HCT116 (cell line): Measurements from ENCODE around the gene FAM181A. TPM values are rescaled to one million over a fixed set of nuclear protein-coding genes. Genes with fewer than 3 reads are reported as not detected.

Experiments
- ATAC-seq: fragments of 200-7000 bp; cut with Tn5 transposase; 2 replicates; pipeline ENCODE4 v1.9.1; 2020; ENCODE audit warnings: mild to moderate bottlenecking, moderate library complexity
- BruUV-seq: library from RNA; stranded (reverse); fragments of 400-500 nt; replicated peaks from 2 replicates; lab custom pipeline; 2021; lab: Mats Ljungman, UMichigan
- CTCF ChIA-PET: fragments of 300-600 bp; sonication (Branson Sonifier 250); formaldehyde crosslinking; loops from one replicate; lab custom pipeline; 2021; ENCODE audit warnings: antibody characterized with exemption; lab: Charles Lee
- POLR2A ChIA-PET: fragments of 300-600, 350-600 bp; sonication (Branson Sonifier 250); formaldehyde crosslinking; loops from one replicate; lab custom pipeline; 2021; ENCODE audit warnings: antibody characterized with exemption; lab: Charles Lee
- RAD21 ChIA-PET, 2 experiments: fragments of 300-600 bp; sonication (Branson Sonifier 250); formaldehyde crosslinking; loops; one replicate each; lab custom pipeline; 2023; ENCODE audit warnings: low total read pairs in 2 of 2; ENCODE audit not compliant: uncharacterized antibody in 2 of 2, unreplicated experiment in 2 of 2, low non-redundant PET in 1 of 2; lab: Charles Lee
- DNase-seq: peaks from one replicate; pipeline ENCODE4 v3.0.0-alpha.2; 2010; ENCODE audit warnings: low read depth, low spot score
- H2AFZ ChIP-seq: fragments of 200-600 bp; shearing (Covaris generic), sonication (generic); 2 replicates; pipeline ENCODE4 v1.6.1; 2017; ENCODE audit warnings: low read depth, mixed run types, mixed read lengths, antibody characterized with exemption, low read length; ENCODE audit not compliant: poor library complexity, severe bottlenecking
- H3K27ac ChIP-seq: 2 replicates; pipeline ENCODE4 v1.5.1; 2012; ENCODE audit warnings: low read depth, low read length
- H3K27me3 ChIP-seq: fragments of 200-600 bp; sonication (generic); 2 replicates; pipeline ENCODE4 v1.6.1; 2016; ENCODE audit warnings: mixed run types, low read length, mixed read lengths; ENCODE audit not compliant: insufficient read depth
- H3K36me3 ChIP-seq, 2 experiments: fragments of 200-500 bp in 1 of 2; fragments of 200-600 bp in 1 of 2; sonication (Bioruptor generic) in 1 of 2; sonication (generic) in 1 of 2; 2 replicates each; pipeline versions ENCODE4 v1.5.1 to v1.6.1; 2014 to 2016; ENCODE audit warnings: low read length in 2 of 2, inconsistent platforms in 1 of 2, mixed read lengths in 1 of 2, mixed run types in 1 of 2; ENCODE audit not compliant: insufficient read depth in 2 of 2, control insufficient read depth in 1 of 2
- H3K4me1 ChIP-seq, 2 experiments: fragments of 200-600 bp in 1 of 2; sonication (generic) in 1 of 2; 2 replicates each; pipeline versions ENCODE4 v1.5.1 to v1.6.1; 2012 to 2017; ENCODE audit warnings: low read length in 2 of 2, inconsistent platforms in 1 of 2, mild to moderate bottlenecking in 1 of 2, mixed read lengths in 1 of 2, mixed run types in 1 of 2, moderate library complexity in 1 of 2; ENCODE audit not compliant: insufficient read depth in 2 of 2, control insufficient read depth in 1 of 2
- H3K4me2 ChIP-seq: fragments of 200-600 bp; sonication (generic); 2 replicates; pipeline ENCODE4 v1.6.1; 2017; ENCODE audit warnings: mixed run types, low read length, mixed read lengths
- H3K4me3 ChIP-seq, 2 experiments: fragments of 200-600 bp in 1 of 2; sonication (generic) in 1 of 2; replicated peaks in 1 of 2; 2 replicates each; pipeline ENCODE4 v1.5.1; 2011 to 2016; ENCODE audit warnings: low read length in 2 of 2, control low read depth in 1 of 2, low read depth in 1 of 2, mild to moderate bottlenecking in 1 of 2, mixed read lengths in 1 of 2, mixed run types in 1 of 2
- H3K79me2 ChIP-seq: fragments of 200-600 bp; sonication (generic); 2 replicates; pipeline ENCODE4 v1.6.1; 2017; ENCODE audit warnings: mild to moderate bottlenecking, mixed run types, low read length, moderate library complexity, mixed read lengths; ENCODE audit not compliant: insufficient read depth
- H3K9ac ChIP-seq: fragments of 200-600 bp; sonication (generic); 2 replicates; pipeline ENCODE4 v1.6.1; 2016; ENCODE audit warnings: low read length, mixed read lengths
- H3K9me2 ChIP-seq: fragments of 200-600 bp; sonication (generic), shearing (Covaris generic); 2 replicates; pipeline ENCODE4 v1.6.1; 2017; ENCODE audit warnings: mixed run types, mild to moderate bottlenecking, moderate library complexity; ENCODE audit not compliant: insufficient read depth
- H3K9me3 ChIP-seq, 2 experiments: fragments of 200-500 bp in 1 of 2; fragments of 200-600 bp in 1 of 2; sonication (Bioruptor generic) in 1 of 2; sonication (generic) in 1 of 2; 2 replicates each; pipeline ENCODE4 v1.6.1; 2014 to 2017; ENCODE audit warnings: low read length in 2 of 2, mixed read lengths in 2 of 2, inconsistent platforms in 1 of 2, low read depth in 1 of 2, mild to moderate bottlenecking in 1 of 2, mixed run types in 1 of 2, moderate library complexity in 1 of 2; ENCODE audit not compliant: control insufficient read depth in 1 of 2, insufficient read depth in 1 of 2
- H4K20me1 ChIP-seq: fragments of 200-600 bp; sonication (generic), shearing (Covaris generic); 2 replicates; pipeline ENCODE4 v1.6.1; 2017; ENCODE audit warnings: mixed run types, mild to moderate bottlenecking, moderate library complexity; ENCODE audit not compliant: insufficient read depth
- CBX3 ChIP-seq: IDR thresholded peaks from 2 replicates; pipeline ENCODE4 v1.6.1; 2012; ENCODE audit warnings: low read depth
- CEBPB ChIP-seq: IDR thresholded peaks from 2 replicates; pipeline ENCODE4 v1.6.1; 2012; ENCODE audit warnings: low read depth
- ELF1 ChIP-seq: IDR thresholded peaks from 2 replicates; pipeline ENCODE4 v1.6.1; 2012; ENCODE audit warnings: low read depth, borderline replicate concordance
- EZH2phosphoT487 ChIP-seq: fragments of 200-600 bp; IDR thresholded peaks from 2 replicates; pipeline ENCODE4 v1.6.1; 2018; ENCODE audit warnings: antibody characterized with exemption, borderline replicate concordance
- FOSL1 ChIP-seq: IDR thresholded peaks from 2 replicates; pipeline ENCODE4 v1.6.1; 2012; ENCODE audit warnings: low read depth
- JUND ChIP-seq: IDR thresholded peaks from 2 replicates; pipeline ENCODE4 v1.6.1; 2012
- POLR2A ChIP-seq: IDR thresholded peaks from 2 replicates; pipeline ENCODE4 v1.7.0; 2011; ENCODE audit warnings: borderline replicate concordance; ENCODE audit not compliant: insufficient read depth, insufficient read length; ENCODE audit errors: extremely low read depth
- POLR2AphosphoS5 ChIP-seq: IDR thresholded peaks from 2 replicates; pipeline ENCODE4 v1.6.1; 2011; ENCODE audit warnings: mild to moderate bottlenecking, low read depth, low read length, moderate library complexity
- RAD21 ChIP-seq: IDR thresholded peaks from 2 replicates; pipeline ENCODE4 v1.6.1; 2012; ENCODE audit warnings: low read depth, mild to moderate bottlenecking
- SIN3A ChIP-seq: IDR thresholded peaks from 2 replicates; pipeline ENCODE4 v1.6.1; 2012; ENCODE audit warnings: low read depth
- SP1 ChIP-seq: IDR thresholded peaks from 2 replicates; pipeline ENCODE4 v1.6.1; 2012; ENCODE audit warnings: low read depth
- SRF ChIP-seq: IDR thresholded peaks from 2 replicates; pipeline ENCODE4 v1.6.1; 2012; ENCODE audit warnings: low read depth
- TCF7L2 ChIP-seq: IDR thresholded peaks from 2 replicates; pipeline ENCODE4 v1.7.0; 2011; ENCODE audit warnings: borderline replicate concordance, inconsistent platforms; ENCODE audit not compliant: insufficient read depth, insufficient read length; ENCODE audit errors: extremely low read depth
- ZFX ChIP-seq: fragments of 450-650 bp; IDR thresholded peaks from 2 replicates; pipeline ENCODE4 v1.6.1; 2017
- ZNF274 ChIP-seq: fragments of 200-500 bp; sonication (Bioruptor generic); IDR thresholded peaks from 2 replicates; pipeline ENCODE4 v1.6.1; 2014; ENCODE audit warnings: mild to moderate bottlenecking, low read depth, low read length, inconsistent platforms
- intact Hi-C: fragments of 100-400 bp; cut with micrococcal nuclease; formaldehyde crosslinking; loops from 2 replicates; pipeline ENCODE4 v1.10.0; 2022
- total RNA-seq: library from RNA; stranded (reverse); gene quantifications from one replicate; pipeline ENCODE4 v1.2.1, GENCODE V29; 2021; ENCODE audit not compliant: unreplicated experiment

Gene FAM181A
- total RNA-seq, 1 experiment from 2014 or later: not detected

GRCh38 chr14:93967637-93968250 is 40.6 kb downstream of the FAM181A start:
- H3K27me3 ChIP-seq: no peaks in the 10 kb centered on the region
- BruUV-seq: no TSS peak
- no peaks in the 10 kb centered on the region for H3K79me2 ChIP-seq
- DNase-seq (no peak), ATAC-seq (no peak)
- no peak overlapping the region for H3K27ac ChIP-seq
- intact Hi-C loops: no loop called here
- no peak overlapping the region for H3K9ac ChIP-seq
- H3K36me3 ChIP-seq: no peaks in the 10 kb centered on the region
- peaks cover 0 to 30% of the 10 kb centered on the region in 2 experiments; a peak in 2 of 4 replicates for H3K4me1 ChIP-seq
- no peaks in the 10 kb centered on the region for H3K9me2 ChIP-seq
- TF ChIP-seq CBX3 (no peak), EZH2phosphoT487 (no peak), POLR2AphosphoS5 (no peak), SRF (no peak), SP1 (no peak), CEBPB (no peak), JUND (no peak), ZFX (no peak)
- POLR2A ChIA-PET: no interaction called here
- RAD21 ChIA-PET: no interaction called here
- H3K4me3 ChIP-seq: no peak overlapping the region
- H3K9me3 ChIP-seq: no peaks in the 10 kb centered on the region
- CTCF ChIA-PET: interaction anchor here (1.4 to 8.7 kb wide), 2 partner anchors 28 to 64 kb away, joined by 3 to 120 read pairs; no protein-coding TSS in a partner anchor
- H2AFZ ChIP-seq: no peak overlapping the region
- no peak overlapping the region for H3K4me2 ChIP-seq
- no peaks in the 10 kb centered on the region for H4K20me1 ChIP-seq

DNA sequence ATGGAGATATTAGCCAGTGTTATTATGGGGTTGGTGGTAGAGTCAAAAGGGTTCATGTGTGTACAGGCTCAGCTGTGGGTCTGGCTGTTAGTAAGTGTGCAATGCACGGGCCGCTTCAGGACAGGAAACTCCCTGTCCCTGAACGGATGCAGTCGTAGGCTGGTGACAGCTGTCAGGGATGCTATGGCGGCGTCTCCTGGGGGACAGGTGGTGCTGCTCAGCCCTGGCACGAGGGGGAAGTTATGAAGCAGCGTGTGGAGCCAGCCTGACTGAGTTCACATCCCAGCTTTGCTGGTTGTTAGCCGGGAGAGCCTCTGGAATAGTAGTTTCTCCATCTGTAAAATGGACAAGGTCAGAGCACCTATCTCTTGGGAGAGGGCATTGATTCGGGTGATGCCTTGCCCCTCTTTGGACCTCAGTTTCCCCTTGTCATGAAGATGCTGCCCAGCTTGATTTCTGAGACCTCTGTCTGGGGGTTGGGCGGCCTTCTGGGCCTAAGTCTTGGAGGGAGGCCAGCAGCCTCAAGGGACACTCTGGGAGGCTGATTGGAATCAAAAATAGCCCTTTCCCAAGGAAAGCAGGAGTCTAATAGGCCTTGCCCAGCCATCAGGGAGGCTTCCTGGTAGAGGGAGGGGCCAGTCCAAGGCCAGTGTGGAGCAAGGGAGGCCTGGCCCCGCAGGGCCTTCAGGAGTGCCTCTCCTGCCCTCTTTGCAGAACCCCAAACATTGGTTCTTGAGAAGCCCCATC is 42.1 kb downstream of the FAM181A start:
- H3K4me3 ChIP-seq: no peak overlapping the region
- H3K36me3 ChIP-seq: no peaks in the 10 kb centered on the region
- ChIA-PET CTCF (interaction anchor here (8.7 kb wide), 1 partner anchor 29 kb away, joined by 120 read pairs; no protein-coding TSS in a partner anchor), POLR2A (no interaction called here), RAD21 (no interaction called here)
- H3K9me3 ChIP-seq: no peaks in the 10 kb centered on the region
- no peaks in the 10 kb centered on the region for H4K20me1 ChIP-seq
- TF ChIP-seq TCF7L2 (no peak), EZH2phosphoT487 (no peak), ELF1 (no peak), POLR2A (no peak), ZNF274 (no peak), SIN3A (no peak), CEBPB (no peak), FOSL1 (no peak), RAD21 (no peak), POLR2AphosphoS5 (no peak)
- no peak overlapping the region for H3K4me2 ChIP-seq
- peaks cover 0 to 23% of the 10 kb centered on the region in 2 experiments; a peak in 2 of 4 replicates for H3K4me1 ChIP-seq
- intact Hi-C loops: no loop called here
- H3K79me2 ChIP-seq: no peaks in the 10 kb centered on the region
- H2AFZ ChIP-seq: no peak overlapping the region
- ATAC-seq (no peak), DNase-seq (no peak)
- H3K9ac ChIP-seq: no peak overlapping the region
- no peaks in the 10 kb centered on the region for H3K9me2 ChIP-seq
- no peak overlapping the region for H3K27ac ChIP-seq
- BruUV-seq: no TSS peak
- H3K27me3 ChIP-seq: no peaks in the 10 kb centered on the region
